Keratinocyte (primary cell): Measurements from ENCODE around the gene GJB4.

Source experiments
- CTCF ChIP-seq, 3 experiments: IDR thresholded peaks in 1 of 3; conservative IDR thresholded peaks in 1 of 3; optimal IDR thresholded peaks in 1 of 3; 2 replicates in 2 of 3; 3 replicates in 1 of 3; pipeline versions ENCODE3 to v1.5.1; 2011; ENCODE audit warnings: low read length in 3 of 3, mild to moderate bottlenecking in 3 of 3, moderate library complexity in 2 of 3, control low read depth in 1 of 3, inconsistent platforms in 1 of 3; ENCODE audit not compliant: insufficient read depth in 2 of 3; ENCODE audit errors: extremely low read depth in 1 of 3
- EZH2 ChIP-seq: IDR thresholded peaks from one replicate; pipeline ENCODE4 v1.6.1; 2012; ENCODE audit warnings: inconsistent platforms, mild to moderate bottlenecking, low read length, moderate library complexity

- TF ChIP-seq CTCF (optimal IDR thresholded peaks at IDR 0.05 in 1 of 3, IDR thresholded peaks at IDR 0.05 in 1 of 3, conservative IDR thresholded peaks at IDR 0.05 in 1 of 3; ENCODE audit: extremely low read depth in 1 of 3, insufficient read depth in 2 of 3, low read length in 3 of 3) (no peak), EZH2 (no peak)
Observed at GRCh38 chr1:34776911-34777310, 17.4 kb downstream of the GJB4 start.
